Measurements from ENCODE around the gene FBXL3.
"Not testable (repeated sequence)": the region's sequence is repeated elsewhere in the genome, so short reads cannot be mapped to it uniquely, and the experiment has no call there.

Gene FBXL3

GRCh38 chr13:76973920-76974617, 52.9 kb downstream of the FBXL3 start:
- Histone ChIP-seq H3K27ac (ENCODE audit: insufficient read depth, low read length, poor library complexity, severe bottlenecking) (no peak overlapping the region), H3K9me3 (ENCODE audit: control insufficient read depth, low read length) (no peaks in the 10 kb centered on the region), H3K4me3 (ENCODE audit: insufficient read depth, low read depth, low read length, poor library complexity, severe bottlenecking) (no peak overlapping the region), H3K36me3 (ENCODE audit: control insufficient read depth, insufficient read depth, low read length) (no peaks in the 10 kb centered on the region), H3K4me1 (ENCODE audit: control insufficient read depth, insufficient read depth, low read length, poor library complexity, severe bottlenecking) (peaks cover 6% of the 10 kb centered on the region), H3K27me3 (replicated peaks; ENCODE audit: control insufficient read depth, insufficient read depth, low read length, poor library complexity, severe bottlenecking) (no peaks in the 10 kb centered on the region)
- no peak for DNase-seq

GRCh38 chr13:76971851-76972829, 54.8 kb downstream of the FBXL3 start:
- no peak for DNase-seq
- Histone ChIP-seq H3K4me1 (ENCODE audit: control insufficient read depth, insufficient read depth, low read length, poor library complexity, severe bottlenecking) (peaks cover 3% of the 10 kb centered on the region), H3K27me3 (replicated peaks; ENCODE audit: control insufficient read depth, insufficient read depth, low read length, poor library complexity, severe bottlenecking) (no peaks in the 10 kb centered on the region), H3K27ac (ENCODE audit: insufficient read depth, low read length, poor library complexity, severe bottlenecking) (no peak overlapping the region), H3K4me3 (ENCODE audit: insufficient read depth, low read depth, low read length, poor library complexity, severe bottlenecking) (no peak overlapping the region), H3K36me3 (ENCODE audit: control insufficient read depth, insufficient read depth, low read length) (no peaks in the 10 kb centered on the region), H3K9me3 (ENCODE audit: control insufficient read depth, low read length) (no peaks in the 10 kb centered on the region)

DNA sequence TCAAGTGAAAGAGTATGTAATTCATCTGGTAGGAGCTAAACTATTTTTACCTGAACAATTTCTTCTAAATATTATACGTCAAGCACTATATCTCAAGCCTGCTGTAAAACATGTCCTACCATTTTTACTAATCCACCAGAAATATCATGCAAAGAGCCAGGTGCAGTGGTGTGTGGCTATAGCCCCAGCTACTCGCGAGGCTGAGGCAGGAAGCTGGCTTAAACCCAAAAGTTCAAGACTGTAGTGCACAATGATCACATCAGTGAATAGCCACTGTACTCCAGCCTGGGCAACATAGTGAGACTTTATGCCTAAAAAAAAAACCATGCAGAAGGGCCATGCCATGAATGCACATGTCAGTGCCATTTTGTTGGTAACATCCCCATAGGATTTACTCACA, 55.7 kb downstream of the FBXL3 start:
- no peak overlapping the region for H3K4me3 ChIP-seq (ENCODE audit: insufficient read depth, low read depth, low read length, poor library complexity, severe bottlenecking)
- no peaks in the 10 kb centered on the region for H3K9me3 ChIP-seq (ENCODE audit: control insufficient read depth, low read length)
- no peaks in the 10 kb centered on the region for H3K4me1 ChIP-seq (ENCODE audit: control insufficient read depth, insufficient read depth, low read length, poor library complexity, severe bottlenecking)
- H3K27me3 ChIP-seq (replicated peaks; ENCODE audit: control insufficient read depth, insufficient read depth, low read length, poor library complexity, severe bottlenecking), result no peaks in the 10 kb centered on the region
- H3K36me3 ChIP-seq (ENCODE audit: control insufficient read depth, insufficient read depth, low read length), result no peaks in the 10 kb centered on the region
- H3K27ac ChIP-seq (ENCODE audit: insufficient read depth, low read length, poor library complexity, severe bottlenecking), result no peak overlapping the region
- no peak for DNase-seq

DNA sequence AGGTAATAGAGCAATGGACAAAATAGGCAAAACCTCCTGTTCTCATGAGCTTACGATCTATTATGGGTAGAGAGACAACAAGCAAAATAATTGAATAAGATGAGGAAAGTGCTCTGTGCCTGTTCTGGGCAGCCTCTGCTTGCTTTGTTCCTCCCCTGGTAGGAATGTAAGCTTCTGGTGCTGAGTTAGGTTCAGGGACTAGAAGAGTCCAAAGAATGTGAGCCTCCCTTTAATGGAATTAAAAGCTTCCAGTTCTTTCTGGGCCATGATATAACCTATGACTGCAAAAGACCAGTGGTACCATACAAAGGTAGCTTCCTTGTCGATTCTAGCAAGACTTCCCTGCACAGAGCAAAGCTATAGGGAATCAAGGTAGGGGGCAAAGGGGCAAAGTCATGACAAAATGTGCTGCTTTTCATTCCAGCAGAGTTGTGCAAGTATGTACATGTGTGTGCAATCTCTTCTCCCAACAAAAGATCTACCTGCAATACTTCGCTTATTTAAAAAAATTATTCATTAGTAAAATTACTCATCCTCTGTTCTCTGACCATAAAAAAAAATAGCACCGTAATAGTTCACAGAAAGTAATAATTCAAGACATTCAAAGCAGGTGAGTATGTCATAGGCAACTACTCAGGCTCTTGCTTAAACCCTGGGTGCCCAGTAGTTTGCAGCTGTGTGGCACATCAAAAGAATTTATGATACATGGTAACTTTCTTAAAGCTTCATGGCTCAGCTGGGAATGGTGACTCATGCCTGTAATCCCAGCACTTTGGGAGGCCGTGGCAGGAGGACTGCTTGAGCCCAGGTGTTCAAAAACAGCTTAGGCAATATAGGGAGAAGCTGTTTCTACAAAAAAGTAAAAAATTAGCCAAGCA, 57.2 kb downstream of the FBXL3 start:
- Histone ChIP-seq H3K4me1 (ENCODE audit: control insufficient read depth, insufficient read depth, low read length, poor library complexity, severe bottlenecking) (no peaks in the 10 kb centered on the region), H3K4me3 (ENCODE audit: insufficient read depth, low read depth, low read length, poor library complexity, severe bottlenecking) (no peak overlapping the region), H3K36me3 (ENCODE audit: control insufficient read depth, insufficient read depth, low read length) (no peaks in the 10 kb centered on the region), H3K27me3 (replicated peaks; ENCODE audit: control insufficient read depth, insufficient read depth, low read length, poor library complexity, severe bottlenecking) (no peaks in the 10 kb centered on the region), H3K9me3 (ENCODE audit: control insufficient read depth, low read length) (no peaks in the 10 kb centered on the region), H3K27ac (ENCODE audit: insufficient read depth, low read length, poor library complexity, severe bottlenecking) (no peak overlapping the region)
- DNase-seq, result no peak

- no peak for DNase-seq
- H3K9me3 ChIP-seq (ENCODE audit: control insufficient read depth, low read length), result no peaks in the 10 kb centered on the region
- no peaks in the 10 kb centered on the region for H3K36me3 ChIP-seq (ENCODE audit: control insufficient read depth, insufficient read depth, low read length)
These were observed 58.9 kb downstream of the FBXL3 start for GRCh38 chr13:76968041-76968440.

GRCh38 chr13:76967031-76967430, 59.9 kb downstream of the FBXL3 start:
- no peak for DNase-seq
- no peaks in the 10 kb centered on the region for H3K36me3 ChIP-seq (ENCODE audit: control insufficient read depth, insufficient read depth, low read length)
- no peaks in the 10 kb centered on the region for H3K4me1 ChIP-seq (ENCODE audit: control insufficient read depth, insufficient read depth, low read length, poor library complexity, severe bottlenecking)
- H3K27ac ChIP-seq (ENCODE audit: insufficient read depth, low read length, poor library complexity, severe bottlenecking), result no peak overlapping the region
- no peaks in the 10 kb centered on the region for H3K27me3 ChIP-seq (replicated peaks; ENCODE audit: control insufficient read depth, insufficient read depth, low read length, poor library complexity, severe bottlenecking)
- H3K4me3 ChIP-seq (ENCODE audit: insufficient read depth, low read depth, low read length, poor library complexity, severe bottlenecking), result no peak overlapping the region
- H3K9me3 ChIP-seq (ENCODE audit: control insufficient read depth, low read length), result no peaks in the 10 kb centered on the region

More at GRCh38 chr13:76968041-76968440, 58.9 kb downstream of the FBXL3 start:
- Histone ChIP-seq H3K4me1 (ENCODE audit: control insufficient read depth, insufficient read depth, low read length, poor library complexity, severe bottlenecking) (no peaks in the 10 kb centered on the region), H3K27ac (ENCODE audit: insufficient read depth, low read length, poor library complexity, severe bottlenecking) (no peak overlapping the region), H3K4me3 (ENCODE audit: insufficient read depth, low read depth, low read length, poor library complexity, severe bottlenecking) (no peak overlapping the region), H3K27me3 (replicated peaks; ENCODE audit: control insufficient read depth, insufficient read depth, low read length, poor library complexity, severe bottlenecking) (no peaks in the 10 kb centered on the region)

DNA sequence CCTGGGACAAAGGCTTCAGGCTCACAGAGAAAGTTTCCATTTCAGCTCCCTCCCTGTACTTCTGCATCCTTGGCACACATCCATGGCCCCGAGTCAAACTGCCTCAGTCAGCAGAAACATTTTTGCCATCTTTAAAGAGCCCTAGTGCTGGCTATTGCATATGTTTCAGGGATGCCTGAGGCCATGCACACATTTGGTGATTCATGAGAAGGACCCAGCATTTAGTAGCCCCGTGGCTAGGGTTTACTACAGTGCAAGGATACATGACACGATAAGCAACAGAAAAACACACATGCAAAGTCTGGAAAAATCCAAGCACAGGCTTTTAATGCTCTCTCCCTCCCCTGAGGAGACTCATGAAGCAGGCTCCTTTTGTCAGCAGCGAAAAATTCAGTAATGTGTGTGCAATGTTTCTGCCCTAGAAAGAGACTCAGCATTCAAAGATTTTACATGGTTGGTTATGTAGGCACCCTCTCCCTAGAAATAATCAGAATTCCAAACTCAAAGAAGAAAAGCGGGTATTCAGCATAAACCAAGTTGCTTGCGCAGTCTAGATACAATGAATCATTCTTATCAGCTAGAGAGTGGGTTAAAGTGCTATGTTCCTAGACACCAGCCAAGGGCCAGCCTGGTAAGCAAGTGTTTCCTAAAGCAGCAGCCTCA, 61.1 kb downstream of the FBXL3 start:
- Histone ChIP-seq H3K27me3 (replicated peaks; ENCODE audit: control insufficient read depth, insufficient read depth, low read length, poor library complexity, severe bottlenecking) (no peaks in the 10 kb centered on the region), H3K4me3 (ENCODE audit: insufficient read depth, low read depth, low read length, poor library complexity, severe bottlenecking) (no peak overlapping the region), H3K9me3 (ENCODE audit: control insufficient read depth, low read length) (no peaks in the 10 kb centered on the region), H3K36me3 (ENCODE audit: control insufficient read depth, insufficient read depth, low read length) (no peaks in the 10 kb centered on the region), H3K4me1 (ENCODE audit: control insufficient read depth, insufficient read depth, low read length, poor library complexity, severe bottlenecking) (no peaks in the 10 kb centered on the region), H3K27ac (ENCODE audit: insufficient read depth, low read length, poor library complexity, severe bottlenecking) (no peak overlapping the region)
- no peak for DNase-seq

DNA sequence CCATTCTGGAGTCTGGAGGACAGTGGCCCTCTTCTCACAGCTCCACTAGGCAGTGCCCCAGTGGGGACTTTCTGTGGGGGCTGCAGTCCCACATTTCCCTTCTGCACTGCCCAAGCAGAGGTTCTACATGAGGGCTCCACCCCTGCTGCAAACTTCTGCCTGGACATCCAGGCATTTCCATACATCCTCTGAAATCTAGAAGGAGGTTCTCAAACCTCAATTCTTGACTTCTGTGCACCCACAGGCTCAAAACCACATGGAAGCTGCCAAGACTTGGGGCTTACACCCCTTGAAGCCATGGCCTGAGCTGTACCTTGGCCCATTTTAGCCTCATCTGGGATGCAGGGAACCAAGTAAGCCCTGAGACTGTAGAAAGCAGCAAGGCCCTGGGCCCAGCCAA, 67.2 kb downstream of the FBXL3 start:
- not testable (repeated sequence) for H3K9me3 ChIP-seq (ENCODE audit: control insufficient read depth, low read length); H3K4me3 ChIP-seq (ENCODE audit: insufficient read depth, low read depth, low read length, poor library complexity, severe bottlenecking); H3K4me1 ChIP-seq (ENCODE audit: control insufficient read depth, insufficient read depth, low read length, poor library complexity, severe bottlenecking); H3K36me3 ChIP-seq (ENCODE audit: control insufficient read depth, insufficient read depth, low read length); H3K27me3 ChIP-seq (replicated peaks; ENCODE audit: control insufficient read depth, insufficient read depth, low read length, poor library complexity, severe bottlenecking); DNase-seq; H3K27ac ChIP-seq (ENCODE audit: insufficient read depth, low read length, poor library complexity, severe bottlenecking)

DNA sequence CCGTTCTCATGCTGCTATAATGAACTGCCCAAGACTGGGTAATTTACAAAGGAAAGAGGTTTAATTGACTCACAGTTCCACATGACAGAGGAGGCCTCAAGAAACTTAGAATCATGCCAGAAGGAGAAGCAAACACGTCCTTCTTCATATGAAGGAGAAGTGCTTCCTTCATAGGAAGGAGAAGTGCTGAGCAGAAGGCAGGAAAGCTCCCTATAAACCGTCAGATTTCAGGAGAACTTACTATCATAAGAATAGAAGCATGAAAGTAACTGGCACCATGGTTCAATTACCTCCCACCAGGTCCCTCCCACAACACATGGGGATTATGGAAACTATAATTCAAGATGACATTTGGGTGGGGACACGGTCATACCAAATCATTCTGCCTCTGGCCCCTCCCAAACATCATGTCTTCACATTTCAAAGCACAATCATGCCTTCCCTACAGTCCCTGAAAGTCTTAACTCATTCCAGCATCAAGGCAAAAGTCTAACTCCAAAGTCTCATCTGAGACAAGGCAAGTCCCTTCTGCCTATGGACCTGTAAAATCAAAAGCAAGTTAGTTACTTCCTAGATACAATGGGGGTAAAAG, 68.0 kb downstream of the FBXL3 start:
- no peak for DNase-seq
- Histone ChIP-seq H3K27me3 (replicated peaks; ENCODE audit: control insufficient read depth, insufficient read depth, low read length, poor library complexity, severe bottlenecking) (no peaks in the 10 kb centered on the region), H3K36me3 (ENCODE audit: control insufficient read depth, insufficient read depth, low read length) (no peaks in the 10 kb centered on the region), H3K4me3 (ENCODE audit: insufficient read depth, low read depth, low read length, poor library complexity, severe bottlenecking) (no peak overlapping the region), H3K27ac (ENCODE audit: insufficient read depth, low read length, poor library complexity, severe bottlenecking) (no peak overlapping the region), H3K9me3 (ENCODE audit: control insufficient read depth, low read length) (no peaks in the 10 kb centered on the region), H3K4me1 (ENCODE audit: control insufficient read depth, insufficient read depth, low read length, poor library complexity, severe bottlenecking) (no peaks in the 10 kb centered on the region)
